Measurements from ENCODE around the gene GOLGA2.

Gene GOLGA2

DNA sequence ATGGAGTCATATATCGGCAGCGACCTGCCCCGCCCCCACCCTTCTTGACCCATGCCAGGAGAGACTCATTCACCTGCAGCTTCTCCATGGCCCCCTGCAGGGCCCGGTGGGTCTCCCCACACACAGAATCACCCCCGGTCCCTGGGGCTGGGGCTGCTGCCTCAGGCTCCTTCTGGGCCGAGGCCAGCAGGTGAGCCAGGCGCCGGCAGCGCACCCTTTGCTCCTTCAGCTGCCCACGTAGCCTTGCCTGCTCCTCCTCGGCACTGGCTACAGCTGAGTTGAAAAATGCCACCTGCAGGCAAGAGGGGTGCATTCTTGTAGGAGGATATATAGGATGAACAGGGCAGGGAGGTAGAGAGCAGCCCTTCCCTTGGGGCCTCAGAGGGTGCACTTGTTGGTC lies 17.9 kb downstream of the GOLGA2 start:
- DNase-seq (ENCODE audit: low read depth): no peak

GRCh38 chr9:128257086-128257825 lies 18.6 kb downstream of the GOLGA2 start:
- DNase-seq (ENCODE audit: low read depth): no peak

- DNase-seq (ENCODE audit: low read depth): no peak
Observed at GRCh38 chr9:128254855-128255759, 20.7 kb downstream of the GOLGA2 start.

DNA sequence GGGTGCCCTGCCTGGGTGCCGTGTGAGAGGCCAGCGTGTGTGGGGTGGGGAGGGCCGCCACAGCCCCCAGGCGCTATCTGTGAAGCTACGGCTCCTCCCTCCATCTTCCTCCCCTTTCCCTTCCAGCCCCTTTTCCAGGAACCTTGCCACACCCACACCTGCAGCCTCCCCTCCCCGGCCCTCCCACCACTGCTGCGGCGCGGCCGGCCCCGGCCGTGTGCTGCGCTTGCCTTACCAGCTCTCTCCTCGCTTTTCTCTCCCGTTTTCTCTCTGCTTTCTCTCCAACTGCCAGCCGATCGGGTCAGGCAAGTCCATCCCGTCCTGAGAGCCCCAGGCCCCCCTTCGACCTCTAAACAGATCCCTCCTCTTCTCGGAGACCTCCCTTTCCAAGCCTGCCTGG lies 21.4 kb downstream of the GOLGA2 start:
- no peak for DNase-seq (ENCODE audit: low read depth)

DNA sequence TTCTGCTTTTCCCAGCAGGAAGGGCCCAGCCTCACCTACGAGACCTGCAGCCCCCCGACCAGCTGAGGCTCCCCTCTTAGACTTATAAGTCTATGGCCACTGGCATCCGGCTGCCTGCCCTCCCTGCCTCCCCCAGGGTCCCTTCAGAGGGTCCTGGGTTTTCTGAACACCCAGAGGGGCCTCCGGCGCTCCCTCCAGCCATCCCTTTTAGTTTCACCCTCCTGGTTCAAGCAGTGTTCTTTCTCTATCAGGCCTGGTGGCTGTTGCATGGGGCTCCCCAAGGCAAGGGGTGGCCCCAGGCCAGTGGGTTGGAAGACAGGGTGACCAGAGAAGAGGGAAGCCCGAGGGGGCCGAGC lies 21.8 kb downstream of the GOLGA2 start:
- DNase-seq (ENCODE audit: low read depth): no peak

DNA sequence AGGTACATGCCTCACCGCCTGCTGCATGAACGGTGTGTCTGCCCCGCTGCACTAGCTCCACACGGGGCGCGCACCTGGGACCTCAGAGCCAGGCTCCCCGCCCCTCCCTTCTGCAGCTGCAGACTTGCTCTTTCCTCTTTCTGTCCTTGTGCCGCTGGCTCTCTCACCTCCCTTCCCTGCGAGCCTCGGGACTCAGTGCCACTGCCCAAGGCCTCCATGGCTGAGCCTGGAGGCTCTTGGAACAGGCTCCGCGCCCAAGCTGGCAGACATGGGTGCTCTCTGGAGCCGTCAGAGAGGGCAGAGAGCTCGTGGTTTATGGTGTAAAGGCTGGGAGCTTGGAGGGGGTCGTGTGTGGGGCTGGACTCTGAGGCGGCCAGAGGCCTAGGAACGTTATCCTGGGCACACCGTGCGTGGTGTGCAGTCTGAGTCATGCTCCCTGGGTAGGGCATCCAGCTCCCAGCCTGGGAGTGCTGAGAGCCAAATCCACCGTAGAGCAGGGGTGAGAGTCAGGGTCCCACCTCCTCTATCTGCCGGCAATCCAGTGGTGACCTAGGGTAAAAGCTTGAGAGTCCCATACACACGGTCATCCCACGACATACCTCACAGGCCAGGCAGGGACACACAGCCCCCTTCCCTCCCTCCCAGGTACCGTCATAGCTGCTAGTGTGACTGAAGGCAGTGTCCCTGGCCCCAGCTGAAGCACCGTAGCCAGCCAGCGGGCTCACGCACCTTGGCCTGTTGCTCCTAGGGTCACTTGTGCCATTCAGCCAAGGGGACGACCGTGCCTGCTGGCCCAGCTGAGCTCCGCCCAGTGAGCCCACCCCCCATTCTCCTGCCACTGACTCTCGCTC lies 22.4 kb downstream of the GOLGA2 start:
- no peak for DNase-seq (ENCODE audit: low read depth)

DNA sequence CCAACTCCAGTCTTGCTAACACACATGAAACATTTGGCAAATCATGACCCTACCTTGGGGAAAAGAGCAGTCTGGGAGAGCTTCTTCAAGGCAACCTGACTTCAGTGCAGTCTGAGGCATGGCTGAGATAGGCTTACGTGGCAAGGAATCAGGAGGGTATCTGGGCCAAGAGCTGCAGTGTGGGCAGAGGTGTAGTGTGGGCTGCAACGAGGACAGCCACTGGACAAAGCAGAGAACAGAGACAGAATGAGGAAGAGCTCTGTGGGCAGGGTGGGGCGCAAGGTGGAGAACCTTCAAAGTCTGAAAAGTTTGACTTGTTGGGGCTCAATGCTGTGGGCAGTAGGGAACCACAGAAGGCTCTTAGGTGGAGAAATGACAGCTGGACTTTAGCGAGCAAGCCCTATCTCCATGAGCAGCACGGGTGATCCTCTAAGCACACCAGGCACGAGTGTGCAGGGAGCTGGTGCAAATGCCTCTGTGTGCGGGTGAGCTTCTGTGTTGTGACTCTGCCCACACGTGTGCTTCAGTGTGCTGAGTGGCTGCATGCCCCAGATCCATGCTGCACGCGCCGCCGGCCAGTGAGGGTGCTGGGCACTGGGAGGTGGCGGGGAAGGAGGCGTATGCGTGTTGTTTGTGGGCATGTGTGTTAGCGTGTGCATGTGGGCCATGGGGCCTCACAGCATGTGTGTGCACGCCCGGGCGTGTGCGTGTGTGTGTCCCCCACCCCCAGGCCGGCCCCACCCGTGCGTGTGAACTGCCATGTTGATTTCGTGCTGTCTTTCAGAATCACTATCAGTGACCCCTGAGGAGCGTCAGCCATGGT lies 23.3 kb downstream of the GOLGA2 start:
- no peak for DNase-seq (ENCODE audit: low read depth)

- DNase-seq (ENCODE audit: low read depth): no peak
Observed at GRCh38 chr9:128251732-128252100, 24.1 kb downstream of the GOLGA2 start.

DNA sequence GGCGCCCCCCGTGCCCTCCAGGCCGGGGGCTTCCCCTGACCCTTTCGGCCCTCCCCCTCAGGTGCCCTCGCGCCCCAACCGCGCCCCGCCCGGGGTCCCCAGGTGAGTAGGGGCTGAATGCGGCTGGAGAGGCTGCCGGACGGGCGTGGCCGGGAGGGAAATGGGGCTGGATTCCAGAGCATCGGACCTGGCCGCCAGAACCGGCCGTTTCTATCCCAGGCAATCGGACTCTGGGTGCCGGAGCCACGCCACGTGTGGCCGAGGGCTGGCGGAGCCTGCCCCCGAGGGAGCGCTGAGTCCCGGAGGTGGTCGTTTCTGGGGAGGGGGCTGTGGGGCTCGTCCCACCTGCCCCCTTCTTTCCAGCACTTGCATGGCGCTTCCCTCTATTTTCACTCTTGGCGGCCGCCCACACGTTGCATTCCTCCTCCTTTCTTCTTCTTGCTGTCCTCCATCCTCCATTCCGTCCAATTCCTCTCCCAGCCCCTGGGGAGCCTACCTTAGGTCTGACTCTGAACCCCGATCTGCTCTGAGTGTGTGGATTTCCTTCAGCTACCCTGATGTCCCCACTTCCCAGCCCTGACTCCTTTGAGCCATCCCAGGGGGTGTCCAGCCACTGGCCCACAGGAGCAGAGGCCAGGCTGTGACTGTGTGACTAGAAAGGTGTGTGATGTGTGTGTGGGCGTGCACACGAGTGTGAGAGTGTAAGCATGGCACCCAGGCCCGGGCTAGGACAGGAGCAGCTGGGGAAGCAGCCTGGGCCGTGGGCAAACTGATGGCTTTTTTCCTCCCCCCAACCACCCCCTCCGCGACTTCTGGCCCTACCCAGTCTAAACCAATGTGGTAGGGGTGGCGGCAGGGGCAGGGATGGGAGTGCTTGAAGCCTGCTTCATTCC lies 24.7 kb downstream of the GOLGA2 start:
- DNase-seq (ENCODE audit: low read depth): no peak

GRCh38 chr9:128249908-128250838 lies 25.6 kb downstream of the GOLGA2 start:
- DNase-seq (ENCODE audit: low read depth): peak; percentile 85

- no peak for DNase-seq (ENCODE audit: low read depth)
Observed at GRCh38 chr9:128249558-128249907, 26.3 kb downstream of the GOLGA2 start.

DNA sequence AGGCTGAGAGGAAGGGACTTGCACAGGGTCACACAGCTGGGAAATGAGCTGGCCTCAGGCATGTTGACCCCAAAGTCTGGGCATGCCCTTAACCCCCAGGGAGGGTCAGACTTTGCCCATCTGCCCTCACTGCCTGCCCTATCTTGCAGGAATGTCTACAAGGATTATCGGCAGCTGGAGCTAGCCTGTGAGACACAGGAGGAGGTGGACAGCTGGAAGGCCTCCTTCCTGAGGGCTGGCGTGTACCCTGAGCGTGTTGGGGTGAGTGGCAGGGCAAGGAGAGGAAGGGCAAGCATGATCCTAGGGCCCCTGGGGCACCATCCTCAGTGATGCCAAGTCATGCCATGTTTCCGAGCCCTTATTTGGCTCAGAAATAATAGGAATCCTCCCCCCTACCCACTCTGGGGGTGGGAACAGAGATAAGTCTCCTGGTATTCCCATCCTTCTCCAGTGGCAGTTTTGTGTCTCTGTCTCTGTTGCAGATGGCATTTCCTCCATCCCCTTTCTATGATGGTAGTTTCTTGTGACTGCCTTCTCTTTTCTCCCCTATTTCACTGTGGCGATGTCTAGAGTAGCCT lies 28.5 kb downstream of the GOLGA2 start:
- DNase-seq (ENCODE audit: low read depth): no peak

DNA sequence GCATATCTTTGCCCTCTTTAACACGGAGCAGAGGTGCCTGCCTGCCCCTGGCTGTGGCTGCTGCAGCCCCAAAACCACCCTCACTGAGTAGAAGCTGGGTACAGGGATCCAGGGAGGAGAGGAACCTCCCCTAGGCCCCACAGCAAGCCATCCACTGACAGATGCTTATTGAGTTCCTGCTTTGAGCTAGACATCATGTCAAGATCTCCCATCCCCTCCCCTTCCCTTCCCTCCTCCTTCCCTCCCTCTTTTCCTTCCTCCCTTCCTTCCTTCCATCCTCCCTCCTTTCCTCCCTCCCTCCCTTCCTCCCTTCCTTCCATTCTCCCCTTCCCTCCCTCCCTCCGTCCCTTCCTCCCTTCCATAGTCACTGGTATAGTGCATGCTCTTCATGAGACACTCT lies 29.3 kb downstream of the GOLGA2 start:
- DNase-seq (ENCODE audit: low read depth): no peak

- peak; percentile 73 for DNase-seq (ENCODE audit: low read depth)
Observed at GRCh38 chr9:128245421-128246151, 30.2 kb downstream of the GOLGA2 start.

GRCh38 chr9:128244837-128245231 lies 31.0 kb downstream of the GOLGA2 start:
- DNase-seq (ENCODE audit: low read depth): peak; percentile 66

- DNase-seq (ENCODE audit: low read depth): no peak
Observed at GRCh38 chr9:128244091-128244836, 31.5 kb downstream of the GOLGA2 start.

DNA sequence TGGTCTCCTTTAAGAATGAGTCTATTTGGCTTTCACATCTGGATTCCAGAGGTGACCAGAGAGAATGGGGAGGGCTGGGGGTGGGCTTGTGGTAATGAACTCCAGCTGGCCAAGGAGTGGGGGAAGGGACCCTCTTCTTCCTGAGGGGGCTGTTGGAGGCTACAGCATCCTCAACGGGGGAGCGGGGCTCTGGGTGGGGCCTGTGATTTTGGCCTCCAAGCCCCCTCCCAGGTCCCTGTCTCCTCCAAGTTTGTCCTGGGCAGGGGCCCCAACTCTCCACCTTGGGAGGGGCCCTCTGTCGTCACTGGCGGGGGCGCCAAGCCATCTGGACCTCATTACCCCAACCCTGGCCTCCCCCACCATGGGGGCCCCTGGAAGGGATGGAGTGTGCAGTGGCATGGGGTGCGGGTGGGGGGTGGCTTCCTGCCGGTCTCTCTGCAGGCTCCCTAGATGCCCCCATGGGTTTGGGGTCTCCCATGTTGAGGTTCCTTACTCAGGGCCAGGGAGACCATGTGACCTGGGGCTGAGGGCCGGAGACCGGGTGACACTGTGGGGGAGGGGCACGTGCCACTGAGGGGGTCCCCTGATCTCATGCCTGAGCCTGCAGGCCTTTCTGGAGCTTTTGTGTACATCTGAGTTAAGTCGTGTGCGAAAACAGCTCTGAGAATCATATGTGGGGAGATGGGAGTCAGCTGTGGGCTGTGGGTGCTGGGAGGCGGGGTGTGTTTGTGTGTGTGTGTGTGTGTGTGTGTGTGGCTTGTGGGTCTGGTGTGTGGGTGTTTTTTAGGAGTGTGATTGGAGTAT lies 32.4 kb downstream of the GOLGA2 start:
- DNase-seq (ENCODE audit: low read depth): no peak

Measured in iris pigment epithelial cell (primary cell).